Body of pancreas (tissue), 4 donors: ENCODE results near the gene RBM20.

Source experiments
- POLR2A ChIP-seq, 3 donors: fragments of 450-650 bp; IDR thresholded peaks; one replicate each; pipeline ENCODE4 v1.6.1; 2016; ENCODE audit warnings: antibody characterized with exemption in 3 of 3, mild to moderate bottlenecking in 2 of 3
- TF ChIP-seq, protein P1 (sequence below), 7 experiments: fragments of 450-650 bp in 4 of 7; fragments of 200-600 bp in 3 of 7; sonication (generic) in 3 of 7; IDR thresholded peaks; one replicate each; pipeline ENCODE4 v1.5.1; 2016 to 2019; ENCODE audit warnings: antibody characterized with exemption in 7 of 7

DNA sequence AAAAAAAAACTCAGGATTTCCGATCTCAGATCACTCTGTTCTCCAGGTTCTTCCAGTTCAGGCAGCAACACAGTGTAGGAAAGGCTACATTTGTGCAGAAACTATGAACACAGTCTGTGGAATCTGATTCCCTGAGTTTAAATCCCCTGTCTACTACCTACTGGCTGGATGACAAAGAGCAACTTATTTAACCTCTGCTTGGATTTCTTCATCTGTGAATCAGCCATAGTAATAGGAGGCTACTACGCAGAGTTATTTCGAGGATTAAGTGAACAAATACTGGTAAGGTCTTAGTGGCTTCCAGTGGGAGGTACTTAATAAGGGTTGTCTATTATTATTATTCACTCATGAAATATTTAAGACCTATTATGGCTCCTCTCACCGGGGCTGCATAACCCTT, 183.3 kb downstream of the RBM20 start:
- no peak for TF ChIP-seq POLR2A (IDR thresholded peaks at IDR 0.05)
- TF ChIP-seq, protein P1, sequence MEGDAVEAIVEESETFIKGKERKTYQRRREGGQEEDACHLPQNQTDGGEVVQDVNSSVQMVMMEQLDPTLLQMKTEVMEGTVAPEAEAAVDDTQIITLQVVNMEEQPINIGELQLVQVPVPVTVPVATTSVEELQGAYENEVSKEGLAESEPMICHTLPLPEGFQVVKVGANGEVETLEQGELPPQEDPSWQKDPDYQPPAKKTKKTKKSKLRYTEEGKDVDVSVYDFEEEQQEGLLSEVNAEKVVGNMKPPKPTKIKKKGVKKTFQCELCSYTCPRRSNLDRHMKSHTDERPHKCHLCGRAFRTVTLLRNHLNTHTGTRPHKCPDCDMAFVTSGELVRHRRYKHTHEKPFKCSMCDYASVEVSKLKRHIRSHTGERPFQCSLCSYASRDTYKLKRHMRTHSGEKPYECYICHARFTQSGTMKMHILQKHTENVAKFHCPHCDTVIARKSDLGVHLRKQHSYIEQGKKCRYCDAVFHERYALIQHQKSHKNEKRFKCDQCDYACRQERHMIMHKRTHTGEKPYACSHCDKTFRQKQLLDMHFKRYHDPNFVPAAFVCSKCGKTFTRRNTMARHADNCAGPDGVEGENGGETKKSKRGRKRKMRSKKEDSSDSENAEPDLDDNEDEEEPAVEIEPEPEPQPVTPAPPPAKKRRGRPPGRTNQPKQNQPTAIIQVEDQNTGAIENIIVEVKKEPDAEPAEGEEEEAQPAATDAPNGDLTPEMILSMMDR (IDR thresholded peaks at IDR 0.05) = no peak
